Cerebellar nuclear complex (tissue), 1 donor: ENCODE data around the gene MAFG.
"Not testable (repeated sequence)": the region's sequence is repeated elsewhere in the genome, so short reads cannot be mapped to it uniquely, and the experiment has no call there.

Source experiments
- DNase-seq, 2 experiments: peaks; one replicate each; lab custom pipeline; 2025; lab: John Stamatoyannopoulos, UW

The MAFG gene

GRCh38 chr17:81923302-81924260, 4.0 kb downstream of the MAFG start:
- DNase-seq: no peak

GRCh38 chr17:81922566-81923301, 4.8 kb downstream of the MAFG start:
- DNase-seq: no peak

GRCh38 chr17:81921996-81922565, 5.5 kb downstream of the MAFG start:
- DNase-seq: no peak

- DNase-seq: no peak
These were observed 6.0 kb downstream of the MAFG start for GRCh38 chr17:81921537-81921862.

GRCh38 chr17:81920612-81921536, 6.7 kb downstream of the MAFG start:
- DNase-seq: no peak

GRCh38 chr17:81918832-81919545, 8.5 kb downstream of the MAFG start:
- DNase-seq: no peak

- not testable (repeated sequence) for DNase-seq
These were observed 9.2 kb downstream of the MAFG start for GRCh38 chr17:81918333-81918669.

GRCh38 chr17:81917565-81918332, 9.8 kb downstream of the MAFG start, which contains the start of gene SIRT7:
Gene SIRT7, minus strand, starts transcription at chr17:81918176. Its CDS starts 45 bp downstream, at chr17:81918131.
- peak in 1 of 2 experiments; percentile 68 for DNase-seq

- no peak for DNase-seq
These were observed 11.1 kb downstream of the MAFG start for GRCh38 chr17:81916234-81917001.

GRCh38 chr17:81915331-81915730, 12.2 kb downstream of the MAFG start:
- no peak for DNase-seq

- DNase-seq: no peak
These were observed 13.3 kb downstream of the MAFG start for GRCh38 chr17:81914103-81914850.

GRCh38 chr17:81913394-81914102, 14.0 kb downstream of the MAFG start:
- no peak for DNase-seq

- no peak for DNase-seq
These were observed 14.9 kb downstream of the MAFG start for GRCh38 chr17:81912441-81913309.

GRCh38 chr17:81911969-81912368, 15.6 kb downstream of the MAFG start:
- DNase-seq: no peak

- DNase-seq: peak; percentile 29 to 45
These were observed 16.1 kb downstream of the MAFG start, which contains the start of gene PCYT2 for GRCh38 chr17:81911277-81911961. Gene PCYT2, minus strand, starts transcription at chr17:81911399. Its CDS starts 44 bp downstream, at chr17:81911355.

- DNase-seq: no peak
These were observed 16.7 kb downstream of the MAFG start for GRCh38 chr17:81910840-81911276.
